Measurements from ENCODE around the gene SUN2.

SUN2 gene

GRCh38 chr22:38707984-38708383, 47.8 kb downstream of the SUN2 start:
- no peak for TF ChIP-seq CTCF (IDR thresholded peaks at IDR 0.05)

DNA sequence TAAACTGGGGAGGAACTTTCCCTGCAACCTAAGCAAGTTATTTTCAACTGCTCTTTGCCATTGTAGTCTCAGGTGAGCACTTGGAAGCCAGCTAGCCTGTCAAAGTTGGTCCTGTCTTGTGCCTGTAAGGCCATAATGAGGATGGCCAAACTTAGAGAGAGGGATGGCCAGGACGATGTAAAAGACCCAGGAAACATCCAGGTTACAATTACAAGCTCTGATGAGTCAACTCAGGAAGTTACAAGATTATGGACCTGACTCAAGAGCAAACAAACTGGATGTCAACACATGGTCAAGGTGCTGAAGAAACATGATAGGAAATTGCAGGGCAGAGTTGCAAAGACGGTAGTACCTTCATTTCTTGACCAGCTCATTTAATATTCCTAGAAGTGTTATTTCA, 48.5 kb downstream of the SUN2 start:
- no peak for TF ChIP-seq CTCF (IDR thresholded peaks at IDR 0.05)

DNA sequence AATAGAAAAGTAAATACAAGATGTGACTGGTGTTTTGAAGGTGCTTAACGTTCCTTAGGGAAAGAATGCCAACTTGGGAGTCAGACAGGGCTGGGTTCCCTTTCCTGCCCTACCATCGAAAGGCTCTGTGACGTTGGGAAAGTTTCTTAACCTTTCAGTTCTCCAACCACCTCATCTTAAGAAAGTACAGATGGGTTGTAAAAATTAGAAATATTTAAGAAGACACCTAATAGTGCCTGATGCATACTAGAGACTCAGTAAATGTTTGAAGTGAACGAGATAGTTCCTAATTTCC, 49.0 kb downstream of the SUN2 start:
- no peak for TF ChIP-seq CTCF (IDR thresholded peaks at IDR 0.05)

GRCh38 chr22:38706101-38706900, 49.5 kb downstream of the SUN2 start:
- no peak for TF ChIP-seq CTCF (IDR thresholded peaks at IDR 0.05)

- TF ChIP-seq CTCF (IDR thresholded peaks at IDR 0.05) = no peak
Measured at GRCh38 chr22:38705235-38706100, 50.3 kb downstream of the SUN2 start, which contains the start of gene GTPBP1. Gene GTPBP1 (plus strand): TSS chr22:38705944. CDS start chr22:38705956, 12 bp downstream.

GRCh38 chr22:38704654-38705234, 51.1 kb downstream of the SUN2 start:
- no peak for TF ChIP-seq CTCF (IDR thresholded peaks at IDR 0.05)

GRCh38 chr22:38700789-38701628, 54.8 kb downstream of the SUN2 start, which contains the start of gene JOSD1:
Gene JOSD1 (minus strand): TSS chr22:38700943. CDS start chr22:38699987, 956 bp downstream.
- TF ChIP-seq CTCF (IDR thresholded peaks at IDR 0.05) = no peak
